ENCODE measurements around the gene SCPEP1. TPM values are rescaled to one million over a fixed set of nuclear protein-coding genes. Genes with fewer than 3 reads are reported as not detected.

The SCPEP1 gene
- total RNA-seq, 1 donor from 2014 or later = 88.4 TPM

DNA sequence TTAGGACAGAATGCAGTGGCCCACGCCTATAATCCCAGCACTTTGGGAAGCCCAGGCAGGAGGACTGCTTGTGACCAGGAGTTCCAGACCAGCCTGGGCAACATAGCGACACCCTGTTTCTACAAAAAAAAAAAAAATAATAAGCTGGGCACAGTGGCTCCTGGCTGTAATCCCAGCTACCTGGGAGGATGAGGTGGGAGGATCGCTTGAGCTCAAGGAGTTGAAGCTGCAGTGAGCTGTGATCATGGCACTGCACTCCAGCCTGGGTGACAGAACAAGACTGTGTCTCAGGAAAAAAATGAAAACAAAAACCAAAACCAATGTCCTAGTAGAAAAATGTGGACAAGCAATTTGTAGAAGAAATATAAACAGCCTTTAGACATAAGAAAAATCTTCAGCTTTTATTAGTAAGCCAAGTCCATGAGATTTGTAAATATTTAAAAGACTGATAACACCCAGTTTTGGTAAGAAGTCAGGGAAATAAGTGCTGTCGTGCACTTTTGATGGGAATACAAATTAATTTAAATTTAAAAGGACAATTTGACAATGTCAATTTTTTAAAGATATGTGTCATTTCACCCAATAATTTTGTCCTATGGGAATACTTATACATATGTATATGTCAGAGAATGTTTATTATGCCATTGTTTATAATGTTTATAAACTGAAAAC lies 11.1 kb downstream of the SCPEP1 start:
- DNase-seq (no peak), ATAC-seq (ENCODE audit: poor library complexity) (no peak)
- intact Hi-C loops (cut with DNase I) = no loop called here

DNA sequence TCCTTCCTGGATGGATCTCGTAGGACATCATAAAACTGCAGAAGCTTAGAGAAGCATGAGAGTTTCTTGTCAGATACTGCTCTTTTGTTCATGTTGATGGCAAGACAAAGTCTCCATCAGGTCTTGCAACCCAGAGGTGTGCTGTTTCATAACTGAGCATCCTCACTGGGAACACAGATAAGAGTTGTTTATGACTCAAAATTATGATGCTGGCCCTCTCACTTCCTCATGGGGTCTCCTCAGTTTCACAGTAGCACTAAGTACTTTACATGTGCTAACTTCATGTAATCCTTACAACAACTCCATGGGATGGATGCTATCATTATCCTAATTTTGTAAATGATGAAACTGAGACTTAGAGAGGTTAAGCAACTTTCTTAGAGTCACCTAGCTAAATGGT lies 14.4 kb downstream of the SCPEP1 start:
- ATAC-seq (ENCODE audit: poor library complexity) = no peak
- intact Hi-C loops (cut with DNase I) = no loop called here
- no peak for DNase-seq

DNA sequence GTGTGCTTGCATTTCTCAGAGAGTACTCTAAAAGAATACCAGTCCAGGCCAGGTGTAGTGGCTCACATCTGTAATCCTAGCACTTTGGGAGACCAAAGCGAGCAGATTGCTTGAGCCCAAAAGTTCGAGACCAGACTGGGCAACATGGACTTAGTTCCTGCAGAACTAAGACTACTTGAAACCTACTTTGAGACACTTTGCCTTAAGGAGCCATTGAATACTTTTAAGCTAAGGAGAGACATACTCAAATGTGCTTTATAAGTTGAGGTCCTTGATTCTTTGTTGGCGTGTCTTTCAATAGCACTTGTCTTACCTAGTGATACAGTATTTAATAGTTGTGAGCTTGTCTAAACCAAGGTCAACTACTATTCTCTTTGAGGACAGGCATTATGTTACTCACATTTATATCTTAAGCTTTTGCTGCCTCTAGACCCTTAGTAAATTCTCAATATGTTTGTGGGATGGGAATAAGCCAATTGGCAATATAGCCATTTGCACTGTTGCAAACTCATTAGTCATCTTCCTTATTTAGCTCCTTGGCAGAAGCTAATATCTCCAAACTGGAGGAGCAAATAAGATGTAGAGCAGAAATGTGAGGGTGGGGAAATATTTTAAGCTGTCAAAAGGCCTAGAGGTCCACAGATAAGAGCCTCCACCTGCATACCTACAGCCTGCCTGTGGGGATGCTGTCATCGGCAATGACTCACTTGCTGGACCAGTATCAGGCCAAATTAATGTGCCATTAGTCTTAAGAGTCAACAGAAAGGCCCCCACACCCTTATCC lies 16.3 kb downstream of the SCPEP1 start:
- ATAC-seq (ENCODE audit: poor library complexity) = peak; percentile 12
- DNase-seq = no peak
- intact Hi-C loops (cut with DNase I) = no loop called here

DNA sequence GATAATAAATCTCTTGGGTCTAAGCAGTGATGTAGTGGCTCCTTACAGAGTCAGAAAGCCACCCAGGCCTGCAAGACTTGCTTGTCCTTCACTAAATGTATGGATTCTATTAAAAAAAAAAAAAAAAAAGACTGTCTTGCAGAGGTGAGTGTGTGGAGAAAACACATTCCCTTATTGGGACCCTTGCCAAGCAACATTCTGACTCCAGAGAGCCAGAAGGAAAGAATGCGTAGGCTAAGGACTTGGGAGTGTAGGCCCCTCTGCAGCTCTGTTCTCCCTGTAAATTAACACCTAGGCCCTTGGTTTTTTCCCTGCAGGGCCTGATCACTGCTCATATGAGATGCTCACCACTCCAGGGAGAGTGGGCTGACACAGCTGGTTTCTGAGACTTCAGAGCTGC lies 17.8 kb downstream of the SCPEP1 start:
- intact Hi-C loops (cut with DNase I) = no loop called here
- ATAC-seq (ENCODE audit: poor library complexity) (no peak), DNase-seq (no peak)

DNA sequence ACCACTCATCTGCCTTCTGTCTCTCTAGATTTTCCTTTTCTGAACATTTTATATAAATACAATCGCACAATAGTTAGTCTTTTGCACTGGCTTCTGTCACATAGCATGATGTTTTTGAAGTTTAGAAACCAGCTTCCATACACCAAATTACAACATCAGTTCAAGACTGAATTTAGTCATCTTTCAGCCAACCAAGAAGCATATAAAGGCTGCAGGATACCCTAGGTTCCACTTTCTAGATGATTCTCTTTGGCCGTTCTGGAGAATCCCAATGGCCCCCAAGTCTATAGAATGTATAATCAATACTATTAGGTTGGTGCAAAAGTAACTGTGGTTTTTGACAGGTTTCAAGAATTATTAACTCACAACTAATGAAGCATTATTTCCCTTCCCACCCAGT lies 19.4 kb downstream of the SCPEP1 start:
- DNase-seq = no peak
- intact Hi-C loops (cut with DNase I) = no loop called here
- ATAC-seq (ENCODE audit: poor library complexity) = no peak

DNA sequence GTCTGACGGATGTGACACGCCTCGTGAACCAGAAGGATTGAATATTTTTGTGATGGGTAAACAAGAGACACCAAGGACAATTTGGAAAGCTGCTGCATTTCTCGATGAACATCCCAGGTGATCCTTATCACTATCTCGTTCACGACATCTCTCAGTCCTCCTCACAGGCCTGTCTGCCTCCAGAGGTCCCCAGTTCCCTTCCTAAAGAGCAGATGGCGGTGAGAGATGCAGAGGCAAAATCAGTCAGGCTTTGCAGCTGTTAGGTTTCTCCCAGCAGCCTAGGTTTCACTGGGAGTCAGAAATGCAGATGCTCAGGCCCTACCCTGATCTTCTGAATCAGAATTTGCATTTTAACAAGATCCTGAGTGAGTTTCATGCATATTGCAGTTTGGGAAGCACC lies 23.6 kb downstream of the SCPEP1 start:
- DNase-seq (no peak), ATAC-seq (ENCODE audit: poor library complexity) (no peak)
- intact Hi-C loops (cut with DNase I) = no loop called here

DNA sequence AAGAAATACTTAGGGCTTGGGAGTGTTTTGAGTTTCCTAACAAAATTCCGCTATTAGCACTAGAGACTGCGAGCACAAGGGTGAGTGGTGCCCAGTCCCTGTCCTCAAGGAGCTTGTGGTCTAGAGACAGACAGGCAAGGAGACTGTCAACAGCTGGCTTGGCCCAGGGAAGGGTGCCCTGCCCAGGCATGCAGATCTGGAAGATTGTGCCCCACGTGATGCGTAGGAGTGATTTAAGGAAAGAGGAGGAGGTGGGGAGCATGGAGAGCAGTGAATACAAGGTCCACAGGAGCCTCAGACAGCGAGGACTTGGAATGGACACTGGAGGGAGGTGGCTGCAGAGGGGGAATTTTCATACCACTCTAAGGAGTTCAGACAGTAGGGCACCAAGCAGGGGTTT lies 25.0 kb downstream of the SCPEP1 start:
- no peak for ATAC-seq (ENCODE audit: poor library complexity)
- intact Hi-C loops (cut with DNase I) = no loop called here

DNA sequence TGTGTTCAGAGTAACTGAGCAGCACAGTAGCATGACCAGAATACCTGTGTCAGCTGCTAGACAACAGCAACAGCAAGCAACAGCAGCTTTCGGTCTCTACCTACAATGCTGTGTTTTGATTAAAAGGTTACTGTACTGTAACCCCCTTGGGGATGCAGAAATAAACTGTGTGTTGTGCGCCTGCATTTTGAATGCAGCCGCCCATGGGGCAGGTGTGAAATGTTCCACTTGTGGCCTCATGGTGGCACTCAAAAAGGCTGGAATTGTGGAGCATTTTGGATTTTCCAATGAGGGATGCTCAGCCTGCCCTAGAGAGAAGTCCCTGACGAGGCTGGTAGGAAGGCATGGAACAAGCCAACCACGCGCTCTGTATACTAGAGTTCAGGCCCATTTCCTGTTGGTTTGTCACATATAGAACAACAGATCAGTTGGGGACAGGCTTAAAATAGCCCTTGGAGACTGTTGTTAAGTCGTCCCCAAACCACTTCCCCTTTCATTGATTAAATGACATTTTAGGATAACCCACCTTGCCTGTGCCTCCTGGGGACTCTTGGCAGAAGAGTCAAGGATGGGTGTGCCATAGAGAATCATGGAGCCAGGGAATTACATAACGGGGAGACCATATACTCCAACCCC lies 27.1 kb downstream of the SCPEP1 start:
- intact Hi-C loops (cut with DNase I) = no loop called here
- peak; percentile 69 for ATAC-seq (ENCODE audit: poor library complexity)
- DNase-seq = no peak

More for the DNA sequence above, 25.0 kb downstream of the SCPEP1 start:
- no peak for DNase-seq

DNA sequence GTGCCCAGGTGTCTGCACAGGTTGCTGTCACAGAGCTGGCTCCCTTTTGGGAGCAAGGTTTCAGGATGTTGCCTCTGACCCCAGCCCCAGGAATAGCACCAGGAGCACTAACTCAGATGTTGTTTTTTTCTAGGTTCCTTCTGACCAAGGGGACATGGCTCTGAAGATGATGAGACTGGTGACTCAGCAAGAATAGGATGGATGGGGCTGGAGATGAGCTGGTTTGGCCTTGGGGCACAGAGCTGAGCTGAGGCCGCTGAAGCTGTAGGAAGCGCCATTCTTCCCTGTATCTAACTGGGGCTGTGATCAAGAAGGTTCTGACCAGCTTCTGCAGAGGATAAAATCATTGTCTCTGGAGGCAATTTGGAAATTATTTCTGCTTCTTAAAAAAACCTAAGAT lies 28.1 kb downstream of the SCPEP1 start:
- intact Hi-C loops (cut with DNase I) = no loop called here
- no peak for DNase-seq
- ATAC-seq (ENCODE audit: poor library complexity) = no peak

DNA sequence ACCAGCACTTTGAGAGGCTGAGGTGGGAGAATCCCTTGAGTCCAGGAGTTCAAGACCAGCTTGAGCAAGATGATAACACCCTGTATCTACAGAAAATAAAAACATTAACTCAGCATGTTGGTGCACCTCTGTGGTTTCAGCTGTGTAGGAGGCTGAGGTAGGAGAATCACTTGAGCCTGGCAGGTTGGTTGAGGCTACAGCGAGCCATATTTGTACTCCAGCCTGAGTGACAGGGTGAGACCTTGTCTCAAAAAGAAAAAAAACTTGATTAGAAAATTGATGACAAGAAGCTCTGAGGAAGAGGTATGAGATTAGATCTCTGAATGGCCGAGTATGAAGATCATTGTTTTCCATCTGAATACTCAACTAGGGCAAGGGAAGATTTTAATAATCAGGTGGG lies 31.0 kb downstream of the SCPEP1 start:
- intact Hi-C loops (cut with DNase I) = no loop called here
- ATAC-seq (ENCODE audit: poor library complexity) (no peak), DNase-seq (no peak)

DNA sequence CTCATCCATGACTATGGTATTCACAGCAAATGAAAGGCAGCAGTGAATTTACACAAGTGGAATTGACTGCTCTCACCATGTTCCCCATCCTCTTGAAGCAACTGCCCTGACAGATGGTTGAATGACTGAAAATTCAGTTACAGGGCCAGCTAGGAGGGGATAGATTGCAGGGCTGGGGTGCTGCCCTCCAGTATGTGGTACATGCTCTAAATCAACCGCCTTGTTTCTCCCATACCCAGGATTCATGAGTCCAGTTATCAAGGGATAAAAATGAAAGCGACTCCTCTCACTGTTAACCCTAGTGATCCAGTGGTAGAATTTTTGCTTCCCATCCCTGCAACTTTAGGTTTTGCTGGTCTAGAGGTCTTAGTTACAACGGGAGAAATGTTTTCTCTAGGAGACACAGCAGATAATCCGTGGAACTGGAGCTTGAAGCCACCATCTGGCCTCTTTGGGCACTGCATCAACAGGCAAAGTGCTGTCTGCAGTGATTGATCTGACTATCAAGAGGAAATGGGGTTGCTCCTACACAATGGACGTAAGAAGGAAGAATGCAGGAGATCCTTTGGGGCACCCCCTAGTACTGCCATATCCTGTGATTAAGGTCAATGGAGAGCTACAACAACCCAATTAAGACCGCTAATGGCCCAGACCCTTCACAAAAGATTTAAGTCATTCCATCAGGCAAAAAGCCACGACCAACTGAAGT lies 32.0 kb downstream of the SCPEP1 start:
- intact Hi-C loops (cut with DNase I) = loop anchor here (5.0 kb wide), 1 partner anchor 102 kb away; no protein-coding TSS in a partner anchor
- no peak for DNase-seq
- peak; percentile 71 for ATAC-seq (ENCODE audit: poor library complexity)

DNA sequence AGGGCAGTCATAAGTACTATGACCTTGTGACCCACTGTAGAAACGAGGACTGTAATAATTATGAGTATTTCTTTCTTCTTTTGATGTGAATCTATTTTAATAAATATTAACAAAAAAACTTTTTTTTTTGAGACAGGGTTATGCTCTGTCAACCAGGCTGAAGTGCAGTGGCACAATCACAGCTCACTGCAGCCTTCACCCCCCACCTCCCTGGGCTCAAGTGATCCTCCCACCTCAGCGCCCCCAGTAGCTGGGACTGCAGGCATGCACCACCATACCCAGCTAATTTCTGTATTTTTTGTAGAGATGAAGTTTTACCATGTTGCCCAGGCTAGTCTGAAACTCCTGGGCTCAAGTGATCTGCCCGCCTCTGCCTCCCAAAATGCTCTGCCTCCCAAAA lies 32.6 kb downstream of the SCPEP1 start:
- no peak for DNase-seq
- no peak for ATAC-seq (ENCODE audit: poor library complexity)
- intact Hi-C loops (cut with DNase I) = loop anchor here (5.0 kb wide), 1 partner anchor 102 kb away; no protein-coding TSS in a partner anchor

DNA sequence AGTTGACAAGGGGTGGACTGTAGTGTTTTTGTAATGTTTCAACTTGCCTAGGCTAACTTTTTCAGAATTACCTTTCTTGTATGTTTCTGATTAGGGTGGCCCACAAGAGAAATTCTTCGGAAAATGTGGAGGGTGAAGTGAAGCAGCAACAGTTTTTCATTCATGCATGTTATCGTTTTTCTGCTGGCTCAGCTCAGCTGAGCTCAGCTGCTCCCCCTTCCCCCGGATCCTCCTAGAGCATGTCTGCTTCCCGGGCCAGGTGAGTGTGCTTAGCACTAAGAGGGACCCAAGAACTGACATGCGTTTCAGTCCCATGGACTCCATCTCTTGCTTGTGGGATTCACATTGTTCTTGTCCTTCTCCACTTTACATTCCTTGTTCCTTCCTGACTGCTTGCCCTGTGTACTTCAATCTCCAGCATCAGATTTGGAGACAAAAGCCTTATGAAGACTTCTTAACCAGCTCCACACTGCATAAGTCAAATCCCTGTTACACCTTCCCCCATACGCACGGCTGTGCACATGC lies 33.6 kb downstream of the SCPEP1 start:
- DNase-seq = no peak
- intact Hi-C loops (cut with DNase I) = loop anchor here (5.0 kb wide), 1 partner anchor 101 kb away; no protein-coding TSS in a partner anchor
- ATAC-seq (ENCODE audit: poor library complexity) = no peak

DNA sequence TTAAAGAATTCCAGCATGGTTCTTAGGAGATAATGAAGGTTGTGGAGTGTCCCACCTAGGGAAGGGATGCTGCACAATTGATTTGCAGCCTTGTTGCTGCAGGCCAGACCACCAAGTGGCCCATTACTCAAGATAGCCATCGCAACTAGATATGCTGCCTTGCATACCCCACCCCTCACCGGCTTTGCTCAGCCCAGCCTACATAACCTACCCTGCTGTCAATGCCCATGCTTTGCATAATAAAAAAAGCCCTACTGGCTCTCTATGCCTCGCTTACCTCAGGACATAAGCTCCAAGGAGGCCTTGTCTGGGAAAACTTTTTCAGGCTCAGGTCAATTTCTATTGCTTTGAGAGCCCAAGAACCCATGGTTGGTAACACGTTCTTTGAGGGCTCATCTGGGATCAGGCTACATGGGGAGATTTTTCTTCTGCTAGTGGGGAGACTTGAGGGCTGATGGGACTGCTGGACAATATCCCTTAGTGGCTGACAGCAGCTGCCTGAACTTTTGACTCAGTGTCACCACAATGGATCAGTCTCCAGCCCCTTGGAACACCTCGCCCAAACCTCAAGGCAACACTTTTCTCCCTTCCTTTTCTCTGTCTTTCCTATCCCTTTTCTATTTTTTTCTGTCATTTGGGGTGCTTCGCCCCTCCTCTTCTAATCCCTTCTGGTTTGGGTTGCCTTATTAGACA lies 38.3 kb downstream of the SCPEP1 start:
- ATAC-seq (ENCODE audit: poor library complexity) (no peak), DNase-seq (no peak)
- intact Hi-C loops (cut with DNase I) = no loop called here

DNA sequence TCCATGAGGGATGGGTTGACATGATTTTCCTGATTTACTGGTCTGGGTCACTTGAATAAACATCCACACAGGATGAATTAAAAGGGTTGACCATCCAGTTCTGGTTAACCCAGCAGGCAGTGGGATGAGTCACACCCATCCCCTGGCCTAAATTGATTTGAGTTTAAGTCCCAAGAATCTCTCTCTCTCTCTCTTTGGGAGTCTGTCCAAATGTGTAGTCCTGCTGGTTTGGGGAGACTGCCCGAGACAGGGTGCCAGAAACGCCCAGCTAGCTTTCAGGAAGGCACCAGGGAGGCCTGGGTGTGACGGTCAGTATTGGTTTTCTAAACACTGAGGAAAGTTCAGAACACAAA lies 38.8 kb downstream of the SCPEP1 start:
- DNase-seq (no peak), ATAC-seq (ENCODE audit: poor library complexity) (no peak)
- intact Hi-C loops (cut with DNase I) = no loop called here

DNA sequence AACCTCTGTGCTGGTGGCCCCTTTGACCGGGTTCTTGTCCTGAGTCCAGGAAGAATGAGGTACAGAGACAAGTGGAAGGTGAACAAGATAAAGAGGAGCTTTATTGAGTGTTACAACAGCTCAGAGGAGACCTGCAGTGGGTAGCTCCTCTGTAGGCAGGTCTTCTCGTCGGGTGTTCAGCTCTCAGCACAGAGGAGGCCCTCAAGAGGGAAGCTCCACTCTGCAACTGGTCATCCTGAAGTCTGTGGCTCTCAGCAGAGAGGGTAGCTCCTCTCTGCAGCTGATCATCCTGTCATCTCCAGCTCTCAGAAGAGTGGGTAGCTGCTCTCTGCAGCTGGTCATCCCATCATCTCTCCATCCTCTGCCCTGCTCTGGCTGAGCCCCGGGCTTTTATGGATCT lies 39.7 kb downstream of the SCPEP1 start:
- ATAC-seq (ENCODE audit: poor library complexity) (no peak), DNase-seq (no peak)
- intact Hi-C loops (cut with DNase I) = no loop called here

DNA sequence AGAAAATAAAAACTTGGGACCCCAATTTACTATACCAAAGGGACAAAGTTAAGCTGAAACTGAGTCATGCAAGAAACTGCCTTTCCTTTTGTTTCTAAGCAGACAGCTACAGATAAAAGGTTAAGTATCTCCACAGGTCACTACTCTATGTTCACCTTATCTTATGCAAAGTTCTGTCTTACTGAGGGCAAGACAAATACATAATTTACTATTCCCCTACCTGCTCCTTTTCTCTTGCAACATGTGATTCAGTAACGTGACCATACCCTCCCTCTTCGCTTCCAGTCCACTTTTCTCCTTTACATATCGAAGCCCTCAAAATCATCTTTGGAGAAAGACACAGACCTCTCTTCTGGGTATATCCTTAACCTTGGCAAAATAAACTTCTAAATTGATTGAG lies 42.3 kb downstream of the SCPEP1 start:
- no peak for ATAC-seq (ENCODE audit: poor library complexity)
- DNase-seq = no peak
- intact Hi-C loops (cut with DNase I) = no loop called here

DNA sequence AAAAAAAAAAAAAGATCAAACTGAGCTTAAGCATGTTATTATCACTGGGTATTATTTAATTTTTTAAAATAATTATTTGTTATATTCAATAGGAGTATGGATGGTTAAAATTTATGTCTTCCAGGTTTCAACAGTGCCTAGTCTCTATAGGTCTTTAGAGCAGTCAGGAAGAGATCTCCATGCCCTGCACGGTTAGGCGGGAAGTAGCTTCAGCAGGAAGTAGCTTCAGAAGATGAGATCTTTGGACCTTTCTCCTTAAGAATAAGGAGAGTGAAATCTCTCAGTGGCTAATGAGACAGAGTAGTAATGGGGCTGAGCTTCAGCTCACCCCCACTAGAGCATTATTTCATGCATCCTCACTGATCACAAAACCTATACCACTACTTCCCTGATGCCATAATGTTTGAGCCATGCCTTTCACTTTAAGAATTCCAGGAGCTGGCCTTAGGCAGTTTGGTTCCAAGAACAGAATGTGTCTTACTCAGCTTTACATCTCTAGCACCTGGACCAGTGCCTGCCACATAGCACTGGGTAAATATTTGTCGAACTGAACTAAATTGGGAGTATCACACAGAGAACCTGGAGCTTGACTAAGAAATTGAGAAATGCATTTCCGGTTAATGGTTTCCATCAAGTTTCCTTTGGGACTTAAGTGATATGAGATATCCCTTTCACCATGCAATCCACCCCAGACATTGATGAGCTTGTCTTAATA lies 43.5 kb downstream of the SCPEP1 start:
- DNase-seq (no peak), ATAC-seq (ENCODE audit: poor library complexity) (peak; percentile 46)
- intact Hi-C loops (cut with DNase I) = no loop called here

Data from Right ventricle myocardium superior (tissue), 1 donor.